Sigmoid colon (tissue), 4 donors: ENCODE data around the gene SNX14.

ENCODE experiments used
- CTCF ChIP-seq, 4 experiments: fragments of 450-650 bp in 3 of 4; fragments of 200-600 bp in 1 of 4; IDR thresholded peaks; one replicate each; pipeline ENCODE4 v1.5.1; 2016 to 2019; ENCODE audit warnings: antibody characterized with exemption in 4 of 4, mild to moderate bottlenecking in 3 of 4, moderate library complexity in 2 of 4
- EP300 ChIP-seq, 4 donors: sonication (generic); formaldehyde crosslinking; IDR thresholded peaks; one replicate each; pipeline ENCODE4 v1.6.1; 2017; ENCODE audit warnings: antibody characterized with exemption in 4 of 4
- POLR2A ChIP-seq, 2 donors: fragments of 450-650 bp; IDR thresholded peaks; one replicate each; pipeline ENCODE4 v1.6.1; 2016; ENCODE audit warnings: antibody characterized with exemption in 2 of 2, mild to moderate bottlenecking in 2 of 2, moderate library complexity in 2 of 2

GRCh38 chr6:85459224-85459901 is 134.3 kb downstream of the SNX14 start:
- TF ChIP-seq CTCF (IDR thresholded peaks at IDR 0.05) (no peak), EP300 (IDR thresholded peaks at IDR 0.05) (peak in 1 of 4 donors; percentile 34), POLR2A (IDR thresholded peaks at IDR 0.05) (no peak)
